WTC11 (cell line): ENCODE results near the gene CD300A. TPM values are rescaled to one million over a fixed set of nuclear protein-coding genes. Genes with fewer than 3 reads are reported as not detected.
A peak's percentile ranks its signal among the peaks of the same experiment; 100 is the strongest.

Source experiments
- ATAC-seq: fragments of 200-7000 bp; cut with Tn5 transposase; 2 replicates; pipeline ENCODE4 v1.10.0; 2021; ENCODE audit warnings: mild to moderate bottlenecking, moderate library complexity
- CTCF ChIA-PET: fragments of 300-600 bp; sonication (Branson Sonifier 250); formaldehyde crosslinking; loops from one replicate; lab custom pipeline; 2021; ENCODE audit warnings: antibody characterized with exemption; lab: Charles Lee
- POLR2A ChIA-PET: fragments of 350-600 bp; sonication (Branson Sonifier 250); formaldehyde crosslinking; loops from one replicate; lab custom pipeline; 2021; ENCODE audit warnings: antibody characterized with exemption; lab: Charles Lee
- DNase-seq: peaks from one replicate; pipeline ENCODE4 v3.0.0; 2021; ENCODE audit warnings: low spot score
- H3K27ac Mint-ChIP-seq: 2 replicates; pipeline ENCODE4 v1.8.0; 2021; ENCODE audit warnings: mixed read lengths
- H3K27me3 Mint-ChIP-seq: 2 replicates; pipeline ENCODE4 v1.8.0; 2021; ENCODE audit warnings: low read depth, mild to moderate bottlenecking, moderate library complexity, mixed read lengths
- H3K36me3 Mint-ChIP-seq: 2 replicates; pipeline ENCODE4 v1.8.0; 2021; ENCODE audit warnings: mixed read lengths
- H3K4me1 Mint-ChIP-seq: 2 replicates; pipeline ENCODE4 v1.8.0; 2022; ENCODE audit warnings: mixed read lengths
- H3K4me3 Mint-ChIP-seq: 2 replicates; pipeline ENCODE4 v1.8.0; 2021; ENCODE audit warnings: mild to moderate bottlenecking, moderate library complexity, mixed read lengths
- H3K9me3 Mint-ChIP-seq: 2 replicates; pipeline ENCODE4 v1.8.0; 2021; ENCODE audit warnings: mixed read lengths
- CBFB ChIP-seq: sonication (generic); formaldehyde crosslinking; IDR thresholded peaks from 2 replicates; pipeline ENCODE4 v1.8.1; 2022; ENCODE audit warnings: mild to moderate bottlenecking, low read depth, missing genetic modification reagents
- FOXK1 ChIP-seq: sonication (generic); formaldehyde crosslinking; IDR thresholded peaks from 2 replicates; pipeline ENCODE4 v1.8.0; 2022; ENCODE audit warnings: mild to moderate bottlenecking, moderate library complexity, missing genetic modification reagents
- GABPB1 ChIP-seq: sonication (generic); formaldehyde crosslinking; IDR thresholded peaks from 2 replicates; pipeline ENCODE4 v1.8.1; 2023; ENCODE audit warnings: mild to moderate bottlenecking, missing genetic modification reagents
- IRF2 ChIP-seq: sonication (generic); formaldehyde crosslinking; IDR thresholded peaks from 2 replicates; pipeline ENCODE4 v1.8.0; 2022; ENCODE audit warnings: low read depth, missing genetic modification reagents, borderline replicate concordance
- NFYB ChIP-seq: sonication (generic); formaldehyde crosslinking; conservative IDR thresholded peaks from 2 replicates; pipeline ENCODE4 v1.8.0; 2022; ENCODE audit warnings: low read depth, missing genetic modification reagents
- SMAD3 ChIP-seq: sonication (generic); formaldehyde crosslinking; IDR thresholded peaks from 2 replicates; pipeline ENCODE4 v1.8.0; 2022; ENCODE audit warnings: missing genetic modification reagents, mild to moderate bottlenecking, borderline replicate concordance
- ZNF396 ChIP-seq: fragments of 250-450 bp; sonication (Bioruptor Pico); IDR thresholded peaks from 2 replicates; pipeline ENCODE4 v1.8.0; 2021; ENCODE audit warnings: mild to moderate bottlenecking, moderate library complexity, borderline replicate concordance
- ZNF671 ChIP-seq: fragments of 250-450 bp; sonication (Bioruptor Pico); IDR thresholded peaks from 2 replicates; pipeline ENCODE4 v1.8.0; 2021; ENCODE audit warnings: mild to moderate bottlenecking
- total RNA-seq: library from RNA; stranded (reverse); gene quantifications from 3 replicates; pipeline ENCODE4 v1.2.3, GENCODE V29; 2021
- TF ChIP-seq, protein P1 (sequence below): sonication (generic); formaldehyde crosslinking; IDR thresholded peaks from 2 replicates; pipeline ENCODE4 v1.8.1; 2023; ENCODE audit warnings: mild to moderate bottlenecking, missing genetic modification reagents, moderate library complexity
- TF ChIP-seq, protein P2 (sequence below): sonication (generic); formaldehyde crosslinking; IDR thresholded peaks from 2 replicates; pipeline ENCODE4 v1.8.1; 2023; ENCODE audit warnings: mild to moderate bottlenecking, moderate library complexity, missing genetic modification reagents
- TF ChIP-seq, protein P3 (sequence below): fragments of 250-450 bp; sonication (Bioruptor Pico); IDR thresholded peaks from 2 replicates; pipeline ENCODE4 v1.9.0; 2021; ENCODE audit warnings: mild to moderate bottlenecking, borderline replicate concordance
- TF ChIP-seq, protein P4 (sequence below): sonication (generic); formaldehyde crosslinking; IDR thresholded peaks from 2 replicates; pipeline ENCODE4 v1.8.1; 2022; ENCODE audit warnings: missing genetic modification reagents, borderline replicate concordance
- TF ChIP-seq, protein P5 (sequence below): sonication (generic); formaldehyde crosslinking; conservative IDR thresholded peaks from 2 replicates; pipeline ENCODE4 v1.8.1; 2023; ENCODE audit warnings: mild to moderate bottlenecking, low read depth, missing genetic modification reagents, moderate library complexity

CD300A gene
- total RNA-seq, 1 experiment from 2014 or later: 1.1 TPM

DNA sequence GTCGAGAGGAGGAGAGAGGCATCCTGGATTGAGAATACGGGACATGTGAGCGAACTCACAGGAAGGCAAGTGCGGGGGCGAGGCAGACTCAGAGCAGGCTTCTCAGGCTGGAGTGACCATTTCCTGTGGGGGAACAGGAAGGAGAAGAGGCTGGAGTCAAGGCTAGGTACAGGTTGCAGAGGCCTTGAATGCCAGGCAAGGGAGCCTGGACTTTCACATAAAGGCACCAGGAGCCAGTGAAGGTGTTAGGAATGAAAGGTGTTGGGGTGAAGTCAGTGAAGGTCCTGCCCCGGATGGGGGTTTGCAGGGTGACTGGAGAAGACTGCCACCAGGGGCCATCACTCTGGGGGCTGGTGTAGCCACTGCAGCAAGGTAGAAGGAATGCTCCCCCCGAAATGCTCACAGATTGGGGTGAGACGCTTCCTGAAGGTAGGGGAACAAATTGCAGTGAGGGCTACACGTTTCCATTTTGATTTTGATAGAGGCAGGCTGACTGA, 39.8 kb upstream of the CD300A start:
- ChIA-PET CTCF (no interaction called here), POLR2A (no interaction called here)
- Mint-ChIP-seq H3K27me3 (peaks cover 22% of the 10 kb centered on the region), H3K27ac (no peak overlapping the region), H3K36me3 (no peaks in the 10 kb centered on the region), H3K4me1 (peaks cover 30% of the 10 kb centered on the region), H3K9me3 (peaks cover 4% of the 10 kb centered on the region), H3K4me3 (no peak overlapping the region; the same call in 1 of the 2 replicates)
- DNase-seq: no peak
- no peak for ATAC-seq
- TF ChIP-seq SMAD3 (CRISPR knock-in tag): 0 out of 2 replicates have a peak, but pooled peaks have one; percentile 10
- no peak for TF ChIP-seq FOXK1 (CRISPR knock-in tag)
- TF ChIP-seq, all 79 proteins: peak for 1

DNA sequence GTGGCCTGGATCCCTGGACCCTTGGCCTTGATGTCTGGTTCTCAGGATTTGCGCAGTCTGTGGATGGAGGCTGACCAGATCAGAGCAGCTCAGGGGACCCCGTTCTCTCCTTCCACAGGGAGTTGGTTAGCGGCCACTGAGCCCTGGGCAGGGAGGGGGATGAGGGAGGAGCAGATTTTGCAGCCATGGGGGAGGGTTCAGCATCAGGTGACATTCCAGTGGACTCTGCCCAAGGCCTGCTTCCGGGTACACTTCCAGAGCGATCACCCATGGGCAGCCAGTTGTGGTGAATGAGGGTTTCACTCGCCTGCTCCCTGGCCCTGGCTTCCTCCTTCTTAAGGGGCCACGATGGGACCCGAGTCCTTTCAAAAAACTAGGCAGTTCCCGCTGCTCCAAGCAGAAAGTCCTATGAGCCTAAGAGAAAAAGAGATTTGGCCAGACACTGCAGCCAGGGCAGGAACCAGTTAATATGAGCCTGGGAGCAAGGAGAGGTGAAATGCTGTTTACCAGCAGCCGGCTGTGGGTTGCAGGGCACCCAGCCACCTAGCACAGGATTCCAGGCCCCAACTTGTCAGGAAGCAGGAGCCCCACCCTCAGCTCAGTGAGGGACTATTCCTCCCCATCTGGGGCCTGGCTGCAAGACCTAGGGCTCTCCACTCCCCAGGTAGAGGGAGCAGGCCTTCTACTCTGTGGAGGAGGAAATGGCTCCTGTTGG, 39.2 kb upstream of the CD300A start:
- H3K27me3 Mint-ChIP-seq: peaks cover 25% of the 10 kb centered on the region
- no peak for ATAC-seq
- TF ChIP-seq, protein P1, sequence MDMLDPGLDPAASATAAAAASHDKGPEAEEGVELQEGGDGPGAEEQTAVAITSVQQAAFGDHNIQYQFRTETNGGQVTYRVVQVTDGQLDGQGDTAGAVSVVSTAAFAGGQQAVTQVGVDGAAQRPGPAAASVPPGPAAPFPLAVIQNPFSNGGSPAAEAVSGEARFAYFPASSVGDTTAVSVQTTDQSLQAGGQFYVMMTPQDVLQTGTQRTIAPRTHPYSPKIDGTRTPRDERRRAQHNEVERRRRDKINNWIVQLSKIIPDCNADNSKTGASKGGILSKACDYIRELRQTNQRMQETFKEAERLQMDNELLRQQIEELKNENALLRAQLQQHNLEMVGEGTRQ: peak; percentile 44; the same call in 1 of the 2 replicates
- TF ChIP-seq ZNF396 (CRISPR knock-in tag) (no peak), GABPB1 (0 out of 2 replicates have a peak, but pooled peaks have one; percentile 31), CBFB (CRISPR knock-in tag) (no peak), SMAD3 (CRISPR knock-in tag) (0 out of 2 replicates have a peak, but pooled peaks have one; percentile 3)
- TF ChIP-seq, protein P2, sequence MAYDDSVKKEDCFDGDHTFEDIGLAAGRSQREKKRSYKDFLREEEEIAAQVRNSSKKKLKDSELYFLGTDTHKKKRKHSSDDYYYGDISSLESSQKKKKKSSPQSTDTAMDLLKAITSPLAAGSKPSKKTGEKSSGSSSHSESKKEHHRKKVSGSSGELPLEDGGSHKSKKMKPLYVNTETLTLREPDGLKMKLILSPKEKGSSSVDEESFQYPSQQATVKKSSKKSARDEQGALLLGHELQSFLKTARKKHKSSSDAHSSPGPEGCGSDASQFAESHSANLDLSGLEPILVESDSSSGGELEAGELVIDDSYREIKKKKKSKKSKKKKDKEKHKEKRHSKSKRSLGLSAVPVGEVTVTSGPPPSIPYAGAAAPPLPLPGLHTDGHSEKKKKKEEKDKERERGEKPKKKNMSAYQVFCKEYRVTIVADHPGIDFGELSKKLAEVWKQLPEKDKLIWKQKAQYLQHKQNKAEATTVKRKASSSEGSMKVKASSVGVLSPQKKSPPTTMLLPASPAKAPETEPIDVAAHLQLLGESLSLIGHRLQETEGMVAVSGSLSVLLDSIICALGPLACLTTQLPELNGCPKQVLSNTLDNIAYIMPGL (CRISPR knock-in tag): no peak
- TF ChIP-seq, protein P3, sequence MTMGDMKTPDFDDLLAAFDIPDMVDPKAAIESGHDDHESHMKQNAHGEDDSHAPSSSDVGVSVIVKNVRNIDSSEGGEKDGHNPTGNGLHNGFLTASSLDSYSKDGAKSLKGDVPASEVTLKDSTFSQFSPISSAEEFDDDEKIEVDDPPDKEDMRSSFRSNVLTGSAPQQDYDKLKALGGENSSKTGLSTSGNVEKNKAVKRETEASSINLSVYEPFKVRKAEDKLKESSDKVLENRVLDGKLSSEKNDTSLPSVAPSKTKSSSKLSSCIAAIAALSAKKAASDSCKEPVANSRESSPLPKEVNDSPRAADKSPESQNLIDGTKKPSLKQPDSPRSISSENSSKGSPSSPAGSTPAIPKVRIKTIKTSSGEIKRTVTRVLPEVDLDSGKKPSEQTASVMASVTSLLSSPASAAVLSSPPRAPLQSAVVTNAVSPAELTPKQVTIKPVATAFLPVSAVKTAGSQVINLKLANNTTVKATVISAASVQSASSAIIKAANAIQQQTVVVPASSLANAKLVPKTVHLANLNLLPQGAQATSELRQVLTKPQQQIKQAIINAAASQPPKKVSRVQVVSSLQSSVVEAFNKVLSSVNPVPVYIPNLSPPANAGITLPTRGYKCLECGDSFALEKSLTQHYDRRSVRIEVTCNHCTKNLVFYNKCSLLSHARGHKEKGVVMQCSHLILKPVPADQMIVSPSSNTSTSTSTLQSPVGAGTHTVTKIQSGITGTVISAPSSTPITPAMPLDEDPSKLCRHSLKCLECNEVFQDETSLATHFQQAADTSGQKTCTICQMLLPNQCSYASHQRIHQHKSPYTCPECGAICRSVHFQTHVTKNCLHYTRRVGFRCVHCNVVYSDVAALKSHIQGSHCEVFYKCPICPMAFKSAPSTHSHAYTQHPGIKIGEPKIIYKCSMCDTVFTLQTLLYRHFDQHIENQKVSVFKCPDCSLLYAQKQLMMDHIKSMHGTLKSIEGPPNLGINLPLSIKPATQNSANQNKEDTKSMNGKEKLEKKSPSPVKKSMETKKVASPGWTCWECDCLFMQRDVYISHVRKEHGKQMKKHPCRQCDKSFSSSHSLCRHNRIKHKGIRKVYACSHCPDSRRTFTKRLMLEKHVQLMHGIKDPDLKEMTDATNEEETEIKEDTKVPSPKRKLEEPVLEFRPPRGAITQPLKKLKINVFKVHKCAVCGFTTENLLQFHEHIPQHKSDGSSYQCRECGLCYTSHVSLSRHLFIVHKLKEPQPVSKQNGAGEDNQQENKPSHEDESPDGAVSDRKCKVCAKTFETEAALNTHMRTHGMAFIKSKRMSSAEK (CRISPR knock-in tag): no peak
- TF ChIP-seq, protein P4, sequence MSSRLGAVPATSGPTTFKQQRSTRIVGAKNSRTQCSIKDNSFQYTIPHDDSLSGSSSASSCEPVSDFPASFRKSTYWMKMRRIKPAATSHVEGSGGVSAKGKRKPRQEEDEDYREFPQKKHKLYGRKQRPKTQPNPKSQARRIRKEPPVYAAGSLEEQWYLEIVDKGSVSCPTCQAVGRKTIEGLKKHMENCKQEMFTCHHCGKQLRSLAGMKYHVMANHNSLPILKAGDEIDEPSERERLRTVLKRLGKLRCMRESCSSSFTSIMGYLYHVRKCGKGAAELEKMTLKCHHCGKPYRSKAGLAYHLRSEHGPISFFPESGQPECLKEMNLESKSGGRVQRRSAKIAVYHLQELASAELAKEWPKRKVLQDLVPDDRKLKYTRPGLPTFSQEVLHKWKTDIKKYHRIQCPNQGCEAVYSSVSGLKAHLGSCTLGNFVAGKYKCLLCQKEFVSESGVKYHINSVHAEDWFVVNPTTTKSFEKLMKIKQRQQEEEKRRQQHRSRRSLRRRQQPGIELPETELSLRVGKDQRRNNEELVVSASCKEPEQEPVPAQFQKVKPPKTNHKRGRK (CRISPR knock-in tag): no peak
- H3K4me3 Mint-ChIP-seq: no peak overlapping the region
- no peak for DNase-seq
- no peaks in the 10 kb centered on the region for H3K36me3 Mint-ChIP-seq
- H3K27ac Mint-ChIP-seq: no peak overlapping the region
- peaks cover 4% of the 10 kb centered on the region for H3K9me3 Mint-ChIP-seq
- CTCF ChIA-PET: no interaction called here
- peaks cover 30% of the 10 kb centered on the region for H3K4me1 Mint-ChIP-seq
- POLR2A ChIA-PET: interaction anchor here (0.6 kb wide), 1 partner anchor 14 kb away, joined by 3 read pairs; no protein-coding TSS in a partner anchor

DNA sequence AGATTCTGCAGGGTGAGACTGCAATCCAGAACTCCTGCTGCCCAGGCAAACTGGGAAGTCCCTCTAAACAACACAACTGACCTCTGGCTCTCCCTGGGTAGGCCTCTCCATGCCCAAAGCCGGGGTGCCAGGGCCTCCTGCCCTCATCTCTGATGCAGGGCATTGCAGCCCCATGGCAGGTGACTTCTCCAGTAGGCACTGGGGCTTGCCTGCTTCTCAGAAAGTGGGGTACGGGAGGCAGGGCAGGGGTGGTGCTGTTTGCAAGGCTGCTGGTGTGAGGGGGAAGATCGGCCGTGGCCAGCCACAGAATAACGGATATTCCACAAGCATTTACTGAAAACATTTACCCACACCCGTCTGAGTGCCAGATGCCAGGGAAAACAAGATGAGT, 38.7 kb upstream of the CD300A start:
- no peak for DNase-seq
- ChIA-PET CTCF (no interaction called here), POLR2A (interaction anchor here (0.6 kb wide), 1 partner anchor 14 kb away, joined by 3 read pairs; no protein-coding TSS in a partner anchor)
- Mint-ChIP-seq H3K9me3 (no peaks in the 10 kb centered on the region), H3K27me3 (peaks cover 26% of the 10 kb centered on the region), H3K27ac (no peak overlapping the region), H3K4me3 (no peak overlapping the region), H3K36me3 (no peaks in the 10 kb centered on the region), H3K4me1 (peaks cover 30% of the 10 kb centered on the region)
- TF ChIP-seq NFYB (CRISPR knock-in tag) (no peak), IRF2 (CRISPR knock-in tag) (no peak), ZNF671 (CRISPR knock-in tag) (no peak)
- TF ChIP-seq, protein P5, sequence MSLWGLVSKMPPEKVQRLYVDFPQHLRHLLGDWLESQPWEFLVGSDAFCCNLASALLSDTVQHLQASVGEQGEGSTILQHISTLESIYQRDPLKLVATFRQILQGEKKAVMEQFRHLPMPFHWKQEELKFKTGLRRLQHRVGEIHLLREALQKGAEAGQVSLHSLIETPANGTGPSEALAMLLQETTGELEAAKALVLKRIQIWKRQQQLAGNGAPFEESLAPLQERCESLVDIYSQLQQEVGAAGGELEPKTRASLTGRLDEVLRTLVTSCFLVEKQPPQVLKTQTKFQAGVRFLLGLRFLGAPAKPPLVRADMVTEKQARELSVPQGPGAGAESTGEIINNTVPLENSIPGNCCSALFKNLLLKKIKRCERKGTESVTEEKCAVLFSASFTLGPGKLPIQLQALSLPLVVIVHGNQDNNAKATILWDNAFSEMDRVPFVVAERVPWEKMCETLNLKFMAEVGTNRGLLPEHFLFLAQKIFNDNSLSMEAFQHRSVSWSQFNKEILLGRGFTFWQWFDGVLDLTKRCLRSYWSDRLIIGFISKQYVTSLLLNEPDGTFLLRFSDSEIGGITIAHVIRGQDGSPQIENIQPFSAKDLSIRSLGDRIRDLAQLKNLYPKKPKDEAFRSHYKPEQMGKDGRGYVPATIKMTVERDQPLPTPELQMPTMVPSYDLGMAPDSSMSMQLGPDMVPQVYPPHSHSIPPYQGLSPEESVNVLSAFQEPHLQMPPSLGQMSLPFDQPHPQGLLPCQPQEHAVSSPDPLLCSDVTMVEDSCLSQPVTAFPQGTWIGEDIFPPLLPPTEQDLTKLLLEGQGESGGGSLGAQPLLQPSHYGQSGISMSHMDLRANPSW (CRISPR knock-in tag): no peak
- no peak for ATAC-seq
